ENCODE measurements around the gene ZC3H6.
"Not testable (repeated sequence)": the region's sequence is repeated elsewhere in the genome, so short reads cannot be mapped to it uniquely, and the experiment has no call there.

Gene ZC3H6

DNA sequence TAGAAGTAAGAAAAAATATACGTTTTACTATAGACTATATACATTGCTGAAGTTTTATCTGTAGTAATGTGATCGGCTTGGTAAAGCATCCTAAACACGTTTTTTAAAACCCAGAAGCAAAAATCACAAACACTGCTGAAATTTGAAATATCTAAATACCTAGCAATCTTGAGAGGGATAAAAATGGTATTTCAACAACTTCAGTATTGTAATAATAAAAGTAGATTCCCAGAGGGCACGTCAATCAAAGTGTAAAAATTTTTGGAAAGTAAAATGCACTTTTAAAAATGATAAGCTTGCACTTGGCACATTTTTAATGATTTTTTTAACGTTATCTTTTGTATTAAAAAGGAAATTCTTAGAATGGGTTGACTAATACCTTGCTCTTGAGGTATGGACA, 1.6 kb downstream of the ZC3H6 start:
- no peak for DNase-seq

DNA sequence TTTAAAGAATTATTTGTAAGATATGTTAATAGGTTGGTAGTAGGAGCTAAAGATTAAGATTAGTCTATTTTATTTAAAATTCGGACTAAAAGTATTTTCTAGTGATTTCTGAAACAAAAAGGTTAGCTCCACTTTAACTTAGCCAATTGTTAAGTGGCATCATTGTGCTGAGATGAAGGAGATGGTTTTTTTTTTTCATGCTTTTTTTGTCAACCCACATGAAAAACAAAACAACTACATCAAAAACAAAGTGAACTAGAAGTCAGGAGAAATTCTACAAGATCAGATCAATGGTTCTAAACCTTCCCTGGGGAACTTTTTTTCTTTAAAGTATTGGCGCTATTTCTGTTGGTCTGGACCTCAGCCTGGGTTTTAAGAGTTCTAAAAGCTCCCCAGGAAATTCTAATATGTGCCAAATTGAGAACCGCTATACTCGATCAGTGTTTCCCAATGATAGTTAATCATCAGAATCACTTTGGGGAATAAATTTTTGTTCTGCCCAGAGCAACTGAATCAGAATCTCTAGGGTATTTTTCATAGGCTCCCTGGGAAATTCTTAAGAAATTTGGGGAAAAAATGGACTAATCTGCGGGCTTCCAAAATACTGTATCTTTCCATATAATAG, 2.3 kb downstream of the ZC3H6 start:
- DNase-seq: no peak

DNA sequence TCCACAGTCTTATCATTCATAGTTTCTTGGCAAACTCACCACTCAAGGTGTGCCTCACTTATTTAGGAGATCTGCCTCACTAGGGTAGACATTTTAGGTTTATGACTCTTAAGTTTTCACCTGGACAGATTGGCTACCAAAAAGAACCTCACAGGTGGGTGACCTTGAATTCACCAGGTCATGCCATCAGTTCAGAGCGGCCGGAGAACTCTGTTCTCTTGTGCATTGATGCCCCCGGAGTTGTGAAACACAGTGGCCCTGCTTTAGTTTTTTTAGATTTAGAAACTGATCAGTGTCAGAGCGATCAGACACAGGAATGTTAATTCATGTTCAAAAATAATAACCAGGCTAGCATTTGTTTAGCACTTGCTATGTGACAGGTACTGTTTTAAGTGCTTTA, 6.7 kb downstream of the ZC3H6 start:
- DNase-seq: not testable (repeated sequence)

DNA sequence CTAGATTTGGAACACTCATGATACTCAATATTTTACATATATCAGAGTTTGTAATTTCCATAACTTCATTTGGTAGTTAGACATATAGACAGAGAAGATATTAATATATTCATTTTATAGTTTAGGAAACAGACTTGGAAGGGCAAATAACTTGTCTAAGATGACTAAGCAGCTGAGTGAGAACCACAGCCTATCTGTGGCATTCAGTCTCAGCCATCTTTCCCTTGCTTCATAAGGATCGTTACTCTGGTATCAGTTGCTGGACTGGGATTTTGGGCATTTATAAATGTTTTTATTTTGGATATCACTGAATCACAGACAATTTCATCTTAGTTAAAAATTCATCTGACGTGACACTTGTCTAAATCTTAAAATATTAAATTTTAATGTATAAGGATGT, 8.1 kb downstream of the ZC3H6 start:
- DNase-seq: not testable (repeated sequence)

DNA sequence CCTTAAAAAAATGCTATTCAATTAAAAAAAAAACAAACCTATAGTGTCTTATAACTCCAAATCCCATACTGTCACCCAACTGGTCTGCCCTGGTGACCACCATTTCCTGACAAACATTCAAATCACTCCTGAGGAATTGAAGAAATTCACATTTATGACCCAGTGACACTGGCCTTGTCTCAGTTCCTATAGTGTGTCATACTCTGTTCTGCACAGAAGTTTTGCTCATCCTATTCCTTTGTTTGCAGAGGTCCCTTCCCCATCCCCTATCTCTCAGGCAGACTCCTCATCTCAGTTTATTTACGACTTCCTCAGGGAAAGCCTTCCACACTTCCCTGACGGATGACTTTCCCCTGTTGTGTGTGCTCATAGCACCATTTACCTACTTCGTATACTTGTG, 14.7 kb downstream of the ZC3H6 start:
- DNase-seq: no peak

DNA sequence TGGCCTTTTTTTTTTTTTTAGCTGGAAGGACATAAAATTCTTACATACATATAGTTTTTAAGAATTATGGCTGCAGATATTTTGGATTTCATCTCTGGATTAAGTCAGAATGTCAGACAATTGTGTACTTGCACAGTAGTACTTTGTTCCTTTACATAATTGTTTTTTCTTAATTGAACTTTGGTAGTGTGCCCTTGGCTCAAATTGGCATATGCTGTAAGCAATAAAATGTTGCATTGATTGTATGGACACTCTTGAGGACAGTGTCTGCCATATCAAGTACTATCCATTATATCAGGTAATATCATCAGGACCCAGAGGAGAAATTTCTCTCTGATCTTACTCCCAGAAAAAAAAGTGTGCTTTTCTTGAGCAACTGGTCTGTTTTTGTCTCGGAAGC, 15.3 kb downstream of the ZC3H6 start:
- DNase-seq: no peak

DNA sequence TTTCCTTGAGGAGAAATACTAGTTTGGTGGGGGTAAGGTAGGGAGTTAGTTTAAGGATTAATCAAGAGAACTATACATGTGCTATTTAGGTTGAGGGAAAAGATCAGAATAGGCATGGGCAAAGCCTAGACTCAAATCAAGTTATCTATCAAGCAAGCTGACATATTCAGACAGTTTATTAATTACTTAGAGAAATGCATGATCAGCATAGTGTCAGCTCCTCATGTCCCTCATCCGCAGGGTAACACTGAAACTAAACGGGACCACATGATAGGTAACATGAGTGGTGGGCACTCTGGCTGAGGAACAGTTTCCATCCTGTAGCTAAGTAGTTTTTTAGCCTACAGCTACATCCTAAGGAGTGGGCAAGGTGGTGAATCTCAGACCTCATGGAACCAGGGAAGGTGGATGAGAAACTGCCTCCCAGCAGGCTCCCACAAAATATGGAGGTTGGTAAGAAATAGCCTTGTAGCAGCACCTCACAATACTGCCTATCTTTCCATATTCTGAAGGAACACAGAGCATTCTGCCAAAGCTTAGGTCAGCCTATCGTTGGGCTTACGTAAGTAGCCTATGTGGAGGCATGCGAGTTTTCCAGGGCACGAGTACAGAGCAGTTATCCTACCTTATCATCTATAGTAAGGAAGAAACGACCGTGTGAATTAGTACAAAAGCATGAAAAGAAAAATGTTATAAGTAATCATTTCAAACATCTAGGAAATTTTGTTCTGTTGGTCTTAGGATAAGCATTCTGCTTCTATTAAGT, 18.4 kb downstream of the ZC3H6 start:
- DNase-seq: no peak

DNA sequence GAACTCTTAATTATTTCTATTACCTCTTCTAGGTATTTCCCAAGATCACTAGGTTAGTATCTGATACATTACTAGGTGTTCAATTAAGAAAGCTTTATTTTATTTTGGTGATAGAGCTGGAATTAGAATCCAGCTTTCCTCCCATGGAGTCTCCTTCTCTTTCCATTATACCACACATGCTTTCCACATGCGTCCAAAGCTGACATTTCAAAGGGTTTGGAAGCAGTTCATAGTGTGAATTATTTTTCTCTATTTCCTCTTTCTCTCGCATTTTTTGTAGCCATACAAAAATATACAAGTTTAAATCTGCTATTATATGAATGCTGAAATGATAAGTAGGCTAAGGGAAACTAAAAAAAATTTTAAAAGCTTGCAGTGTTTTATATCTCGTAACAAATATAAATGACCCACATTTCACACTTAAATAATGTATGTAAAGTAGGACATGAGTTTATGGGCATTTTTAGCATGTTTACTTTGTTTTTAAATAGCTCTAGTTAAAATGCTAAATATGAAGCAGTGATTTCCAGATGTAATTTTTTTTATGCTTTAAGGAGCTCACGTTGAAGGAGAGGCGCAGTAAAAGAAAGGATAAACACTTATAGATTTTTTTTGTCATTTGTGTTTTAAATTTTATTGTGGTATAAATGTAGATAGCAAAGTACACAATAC, 20.1 kb downstream of the ZC3H6 start:
- DNase-seq: no peak

DNA sequence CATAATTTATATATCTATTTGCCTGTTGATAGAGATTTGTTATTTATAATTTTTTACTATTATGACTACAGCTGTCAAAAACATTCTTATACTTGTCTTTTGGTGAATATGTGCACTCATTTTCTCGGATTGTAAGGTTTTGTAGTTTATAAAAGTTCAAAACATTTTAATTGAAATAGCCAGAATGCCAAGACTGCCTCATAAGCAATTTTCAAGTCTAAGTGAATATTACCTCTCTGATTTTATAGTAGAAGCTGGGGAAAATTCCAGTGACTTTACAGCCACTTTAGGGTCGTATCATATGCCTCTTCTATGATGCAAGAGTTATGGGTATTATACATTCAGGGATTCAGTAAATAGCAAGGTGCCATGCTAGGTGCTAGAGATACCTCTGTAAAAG, 21.0 kb downstream of the ZC3H6 start:
- no peak for DNase-seq

DNA sequence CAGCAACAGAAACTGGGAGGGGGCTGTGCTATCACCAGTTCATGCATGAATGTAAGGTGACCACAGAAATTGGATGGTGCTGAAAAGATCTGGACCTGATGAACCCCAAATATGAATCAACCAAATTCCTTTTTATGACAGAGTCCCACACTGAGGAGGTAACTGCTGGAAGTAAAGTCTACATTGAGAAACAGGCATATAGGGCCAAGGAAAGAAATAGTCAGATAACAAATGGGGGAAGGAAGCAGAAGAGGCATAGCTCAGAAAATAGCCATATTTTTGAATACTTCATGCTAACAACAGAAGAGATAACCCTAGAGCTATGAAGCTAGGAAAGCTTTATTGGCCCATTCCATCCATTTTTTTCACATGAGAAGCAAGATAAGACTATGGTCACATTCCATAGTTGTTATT, 25.8 kb downstream of the ZC3H6 start:
- DNase-seq: no peak

DNA sequence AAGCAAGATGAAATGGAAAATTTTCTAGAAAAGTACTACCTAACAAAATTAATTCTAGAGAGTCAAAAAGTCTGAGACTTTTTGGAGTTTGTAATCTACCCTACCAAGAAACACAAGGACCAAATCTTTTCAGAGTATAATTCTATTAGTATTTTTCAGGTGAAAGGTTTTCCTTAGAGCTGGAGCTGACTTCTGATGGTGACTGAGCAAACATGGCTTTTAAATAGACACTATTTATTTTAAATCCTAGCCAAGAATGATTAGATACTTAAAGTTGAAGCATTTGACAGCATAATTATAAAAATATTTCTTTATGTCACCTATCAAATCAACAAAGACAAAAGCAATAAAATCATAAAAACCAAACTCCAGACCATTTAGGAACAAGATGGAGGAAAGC, 26.6 kb downstream of the ZC3H6 start:
- DNase-seq: no peak

DNA sequence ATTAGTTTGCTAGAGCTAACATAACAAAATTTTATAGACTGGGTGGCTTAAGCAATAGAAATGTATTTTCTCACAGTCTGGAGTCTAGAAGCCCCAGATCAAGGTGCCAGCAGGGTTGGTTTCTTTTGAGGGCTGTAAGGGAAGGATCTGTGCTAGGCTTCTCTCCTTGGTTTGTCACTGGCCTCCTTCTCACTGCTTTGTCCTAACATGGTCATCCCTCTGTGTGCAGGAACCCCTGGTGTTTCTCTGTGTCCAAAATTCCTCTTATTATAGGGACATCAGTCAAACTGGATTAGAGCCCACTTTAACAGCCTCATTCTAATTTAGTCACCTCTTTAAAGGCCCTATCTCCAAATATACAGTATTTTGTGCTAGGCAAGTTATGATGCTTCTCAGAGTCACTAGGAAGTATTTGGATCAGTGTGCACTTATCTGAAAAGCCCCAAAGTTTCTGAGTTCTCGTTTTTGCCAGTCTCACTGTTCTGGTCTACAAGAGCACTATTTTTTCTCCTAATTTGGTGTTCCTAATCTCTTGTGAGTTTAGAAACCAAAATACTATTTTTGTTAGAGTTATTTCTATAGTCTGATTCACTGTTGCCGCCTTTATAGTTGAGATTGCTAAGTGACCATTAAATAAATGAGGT, 29.0 kb downstream of the ZC3H6 start:
- no peak for DNase-seq

DNA sequence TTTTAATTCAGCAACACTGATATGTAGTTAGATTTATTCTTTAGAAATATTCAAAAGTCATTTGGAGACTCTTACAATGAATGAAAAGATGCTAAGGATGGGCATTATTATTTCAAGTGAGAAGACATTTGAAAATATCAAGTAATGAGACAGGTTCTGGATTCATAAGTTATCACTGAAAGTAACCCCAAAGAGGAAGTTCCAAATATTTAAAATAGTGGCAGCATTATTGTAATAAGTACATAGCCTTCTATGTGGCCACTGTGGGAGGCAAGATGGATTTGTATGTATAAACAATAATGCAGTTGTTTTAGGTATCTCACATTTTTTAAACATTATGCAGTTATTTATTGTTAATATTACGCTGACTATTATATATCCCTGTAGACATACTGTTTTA, 29.7 kb downstream of the ZC3H6 start:
- DNase-seq: no peak

DNA sequence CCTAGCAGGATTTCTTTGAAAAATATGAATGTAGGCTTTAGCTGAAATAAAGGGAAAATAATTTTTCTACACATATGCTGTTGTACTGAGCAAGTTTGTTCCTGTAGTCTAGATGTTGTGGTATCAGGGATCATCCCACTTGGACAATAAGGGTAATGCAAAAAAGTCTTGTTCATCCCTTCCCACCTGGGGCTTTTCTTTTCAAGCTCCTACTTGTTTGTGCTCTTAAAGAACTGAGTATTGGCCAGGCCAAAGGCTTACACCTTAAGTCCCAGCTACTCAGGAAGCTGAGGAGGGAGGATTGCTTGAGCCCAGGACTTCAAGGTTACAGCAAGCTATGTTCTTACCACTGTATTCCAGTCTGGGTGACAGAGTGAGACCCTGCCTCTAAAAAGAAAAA, 35.5 kb downstream of the ZC3H6 start:
- no peak for DNase-seq

DNA sequence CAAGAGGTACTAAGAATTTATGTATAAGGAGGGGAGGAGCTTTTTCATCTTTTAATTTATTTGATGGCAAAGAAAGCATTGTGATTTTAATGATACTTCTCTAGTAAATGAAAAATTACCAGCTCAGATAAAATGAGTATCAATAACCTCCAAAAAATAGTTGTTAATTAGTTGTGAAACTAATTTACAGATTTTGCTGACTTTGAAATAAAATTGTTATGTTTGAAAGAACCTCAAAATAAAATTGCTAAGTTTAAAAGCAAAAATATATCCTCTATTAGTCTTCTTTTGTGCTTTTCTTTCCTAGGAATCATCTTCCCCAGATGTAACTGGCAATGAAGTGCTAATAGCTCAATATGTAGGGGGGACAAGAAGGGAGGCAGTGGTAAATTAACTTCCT, 36.5 kb downstream of the ZC3H6 start:
- no peak for DNase-seq

DNA sequence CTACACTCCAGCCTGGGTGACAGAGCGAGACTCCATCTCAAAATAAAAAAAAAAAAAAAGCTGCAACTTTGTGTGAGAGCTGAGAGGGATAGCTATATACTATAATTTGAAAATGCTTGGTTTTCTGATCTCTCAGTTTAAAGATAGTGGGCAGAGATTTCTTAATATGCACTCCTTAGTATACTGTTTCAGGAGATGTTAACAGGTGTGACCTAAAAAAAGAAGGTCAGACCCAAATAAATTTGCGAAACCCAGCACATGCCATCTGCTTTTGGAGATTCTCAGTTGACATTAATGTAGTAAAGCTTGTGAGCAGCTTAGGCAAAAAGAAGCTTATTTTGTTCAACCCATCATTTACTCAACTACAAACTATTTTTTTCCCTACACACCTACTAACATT, 37.4 kb downstream of the ZC3H6 start:
- no peak for DNase-seq

DNA sequence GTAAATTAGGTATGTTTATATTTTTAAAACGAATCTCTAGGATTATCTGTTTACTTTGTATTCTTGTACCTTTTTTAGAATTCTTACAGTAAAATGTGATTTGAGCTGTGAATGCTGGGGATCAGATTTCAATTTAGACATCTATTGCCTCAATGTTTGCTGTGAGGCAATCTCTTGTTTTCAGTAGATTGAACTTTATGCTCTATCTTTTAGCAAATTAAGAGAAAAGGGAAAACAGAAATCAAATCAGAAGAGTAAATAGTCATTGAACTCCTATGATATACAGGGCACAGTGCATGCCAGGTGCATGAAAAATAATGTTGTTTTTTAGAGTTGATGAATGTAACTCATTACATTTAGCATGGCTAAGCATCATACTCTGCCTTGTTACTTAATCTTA, 39.5 kb downstream of the ZC3H6 start:
- DNase-seq: no peak

DNA sequence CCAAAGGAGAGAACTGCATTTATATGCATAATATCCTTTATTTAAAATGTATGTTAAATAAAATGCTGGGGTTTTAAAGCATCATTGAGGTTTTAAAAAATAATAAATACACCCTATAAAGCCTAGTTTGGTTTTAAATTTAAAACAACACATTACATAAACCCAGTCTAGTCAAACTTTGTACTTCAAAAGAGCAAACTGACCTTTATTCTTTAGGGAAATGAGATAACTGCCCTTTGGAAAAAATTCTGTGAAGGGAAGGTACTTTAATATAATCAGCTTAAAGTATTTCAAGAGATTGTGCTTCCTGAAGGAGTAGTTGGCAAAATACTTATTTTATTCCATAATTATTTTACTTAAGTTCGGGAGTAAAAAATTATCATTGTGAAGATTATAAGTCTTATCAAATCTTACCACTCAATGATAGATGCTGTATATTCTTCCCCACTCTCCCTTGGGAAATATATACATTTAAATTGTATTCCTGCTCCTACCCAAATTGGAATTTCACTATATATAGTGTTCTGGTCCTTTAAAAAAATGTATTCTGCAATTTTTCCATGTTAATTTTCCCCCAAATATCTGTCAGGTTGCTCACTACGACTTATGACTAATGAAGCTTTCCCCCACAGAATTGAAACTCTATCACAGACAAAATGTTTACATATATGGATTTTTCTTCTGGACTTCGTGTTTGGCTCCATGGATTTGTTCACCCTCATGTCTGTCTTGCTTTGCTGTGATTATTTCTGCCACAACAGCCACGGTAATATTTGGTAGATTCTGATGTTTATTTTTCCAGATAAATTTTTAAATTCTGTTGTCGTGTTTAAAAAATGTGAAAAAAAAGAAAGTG, 42.1 kb downstream of the ZC3H6 start:
- no peak for DNase-seq

DNA sequence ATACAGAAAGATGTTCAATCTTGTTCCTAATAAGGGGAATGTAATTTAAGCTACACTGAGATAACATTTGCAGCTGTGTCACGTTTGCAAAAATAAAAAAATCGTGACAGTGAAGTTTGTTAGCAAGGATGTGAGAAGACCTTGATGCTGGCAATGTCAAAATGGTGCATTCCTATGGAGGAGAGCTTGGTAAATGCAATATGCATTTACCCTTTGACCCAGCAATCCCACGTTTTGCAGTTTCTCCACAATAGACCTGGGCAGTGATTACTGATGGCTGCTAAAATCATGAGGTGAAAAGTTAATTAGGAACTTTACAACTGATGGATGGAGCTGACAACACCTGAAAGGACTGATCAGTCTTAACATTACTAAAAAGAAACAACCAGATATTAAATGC, 43.1 kb downstream of the ZC3H6 start:
- no peak for DNase-seq

DNA sequence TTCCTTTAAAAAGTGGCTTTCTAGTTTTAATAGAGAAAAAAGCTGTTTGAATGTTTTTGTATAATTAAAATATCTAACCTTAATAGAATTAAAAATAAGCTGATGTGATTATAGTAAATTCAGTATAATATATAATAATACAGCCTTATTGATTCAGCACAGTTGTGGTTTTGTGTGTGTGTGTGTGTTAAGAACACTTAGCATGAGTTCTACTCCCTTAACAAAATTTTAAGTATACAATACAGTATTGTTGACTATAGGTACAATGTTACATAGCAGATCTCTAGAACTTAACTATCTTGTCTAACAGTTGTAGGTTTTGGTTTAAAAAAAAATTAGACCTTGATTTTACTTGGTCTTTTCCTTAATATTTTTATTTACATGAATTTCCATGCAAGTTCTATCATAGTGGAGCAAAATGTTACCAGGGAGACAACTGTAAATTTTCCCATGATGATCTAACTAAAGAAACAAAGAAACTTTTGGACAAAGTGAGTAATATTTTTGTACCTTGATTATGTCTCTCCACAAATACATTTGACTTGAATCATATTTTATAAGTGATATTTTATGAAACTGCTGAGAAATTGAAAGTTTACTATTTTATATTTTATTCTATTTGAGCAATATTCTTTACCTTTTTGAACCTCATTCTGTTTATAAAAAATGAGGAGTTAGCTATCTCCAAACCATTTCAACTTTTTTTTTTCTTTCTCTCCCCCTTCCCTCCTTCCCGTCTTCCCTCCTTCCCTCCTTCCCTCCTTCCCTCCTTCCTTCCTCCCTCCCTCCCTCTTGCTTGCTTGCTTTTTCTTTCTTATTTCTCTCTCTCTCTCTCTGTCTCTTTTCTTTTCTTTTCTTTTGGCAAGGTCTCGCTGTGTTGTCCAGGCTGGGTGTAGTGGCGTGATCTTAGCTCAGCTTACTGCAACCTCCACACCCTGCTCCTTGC, 46.3 kb downstream of the ZC3H6 start:
- no peak for DNase-seq

DNA sequence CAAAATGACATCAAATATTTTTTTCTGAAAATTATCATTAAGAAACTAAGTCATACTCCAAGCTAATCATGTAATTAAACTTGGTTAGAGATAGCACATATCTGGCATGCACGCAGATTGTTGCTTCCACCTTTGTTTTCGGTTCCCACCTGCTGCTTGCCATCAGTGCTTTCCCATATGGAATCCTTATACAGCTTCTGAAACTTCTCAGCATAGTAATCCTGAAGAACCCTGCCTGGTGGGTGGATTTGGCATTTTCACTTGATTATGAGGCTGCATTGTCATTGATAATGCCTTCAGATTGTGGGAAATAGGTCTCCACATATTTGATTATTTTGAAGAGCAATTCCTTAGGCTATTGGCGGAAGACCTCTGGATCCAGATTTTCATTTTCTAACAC, 47.5 kb downstream of the ZC3H6 start:
- no peak for DNase-seq
